ENCODE measurements around the gene GLRA2.
"Not testable (repeated sequence)": the region's sequence is repeated elsewhere in the genome, so short reads cannot be mapped to it uniquely, and the experiment has no call there.

Gene GLRA2

DNA sequence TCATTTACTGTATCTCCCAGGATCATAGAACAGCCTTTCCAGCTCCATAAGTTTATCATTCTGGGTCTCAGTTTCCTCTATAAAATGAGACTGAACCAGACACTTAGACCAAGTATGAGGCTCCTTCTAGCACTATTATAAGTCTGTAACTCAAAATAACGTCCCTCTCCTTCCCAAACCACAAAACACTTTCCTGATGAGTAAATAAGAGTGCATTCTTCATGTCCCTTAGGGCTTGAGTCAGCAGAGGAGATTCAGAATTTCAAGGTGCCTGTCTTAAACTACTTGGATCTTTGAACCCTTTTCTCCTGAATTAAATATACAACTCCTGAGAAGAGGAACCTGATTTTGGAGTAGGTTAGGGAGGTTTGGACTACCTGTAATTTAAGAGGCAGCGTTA lies 62.6 kb downstream of the GLRA2 start:
- peak; percentile 5 for DNase-seq (ENCODE audit: low read depth)

DNA sequence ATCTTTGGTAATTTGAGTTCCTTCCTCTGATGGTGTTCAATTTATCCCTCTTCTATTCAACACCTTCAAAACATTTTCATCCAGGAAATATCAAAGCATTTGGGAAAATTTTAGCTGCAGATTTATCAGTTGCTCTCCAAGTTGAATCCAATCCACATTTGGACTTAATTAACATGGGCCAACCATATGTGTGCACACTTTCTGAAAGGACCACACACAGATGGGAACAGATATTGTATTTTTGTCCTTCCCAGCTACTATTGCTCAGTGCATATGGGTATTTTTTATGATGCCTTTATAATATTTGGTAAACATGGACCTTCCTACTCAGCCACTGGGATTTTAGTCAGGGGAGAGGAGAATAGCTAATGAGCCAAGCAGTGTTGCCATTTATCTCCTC lies 65.2 kb downstream of the GLRA2 start:
- no peak for DNase-seq (ENCODE audit: low read depth)

DNA sequence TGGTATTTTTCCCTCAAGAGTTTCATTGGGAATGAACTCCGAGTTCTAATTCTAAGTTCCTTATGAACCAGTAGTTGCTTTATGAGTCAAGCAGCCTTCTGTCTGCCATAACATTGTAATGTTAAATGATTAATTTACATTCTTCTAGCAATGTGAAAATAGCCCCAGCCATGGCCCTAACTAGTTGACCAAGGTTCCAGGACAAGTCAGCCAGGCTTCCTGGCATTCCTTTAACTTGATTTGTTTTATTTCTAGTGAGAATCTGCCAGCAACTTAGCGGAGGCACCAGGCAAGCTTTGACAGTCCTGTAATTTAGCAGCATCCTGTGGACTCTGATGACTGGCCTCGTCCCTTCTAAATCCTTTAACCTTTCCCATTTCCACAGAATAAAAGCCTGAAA lies 69.0 kb downstream of the GLRA2 start:
- DNase-seq (ENCODE audit: low read depth): no peak

DNA sequence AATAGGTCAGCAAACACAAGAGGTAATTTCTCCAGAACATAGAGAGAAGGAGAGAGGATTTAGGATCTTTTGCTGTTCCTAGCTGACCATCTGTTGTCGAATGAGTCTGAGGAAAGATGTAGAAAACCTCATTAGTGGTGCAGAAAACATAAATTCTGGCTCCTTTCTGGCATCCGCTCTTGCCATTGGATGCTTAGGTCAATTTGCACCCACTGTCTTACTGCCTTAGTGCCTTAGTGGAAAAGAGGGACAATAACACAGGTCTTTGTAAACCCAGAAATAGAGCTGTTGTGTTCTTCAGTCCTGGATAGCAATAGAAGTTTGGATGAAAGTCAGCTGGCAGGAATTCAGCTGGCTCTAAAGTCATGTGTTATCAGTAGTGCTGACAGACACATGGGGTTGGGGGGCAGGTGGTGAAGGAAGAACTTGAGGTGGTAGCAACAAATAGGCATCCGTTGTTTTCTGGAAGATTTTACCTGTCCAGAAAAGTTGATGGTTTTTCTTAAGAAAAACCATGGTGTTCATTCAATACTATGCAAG lies 78.2 kb downstream of the GLRA2 start:
- no peak for DNase-seq (ENCODE audit: low read depth)

DNA sequence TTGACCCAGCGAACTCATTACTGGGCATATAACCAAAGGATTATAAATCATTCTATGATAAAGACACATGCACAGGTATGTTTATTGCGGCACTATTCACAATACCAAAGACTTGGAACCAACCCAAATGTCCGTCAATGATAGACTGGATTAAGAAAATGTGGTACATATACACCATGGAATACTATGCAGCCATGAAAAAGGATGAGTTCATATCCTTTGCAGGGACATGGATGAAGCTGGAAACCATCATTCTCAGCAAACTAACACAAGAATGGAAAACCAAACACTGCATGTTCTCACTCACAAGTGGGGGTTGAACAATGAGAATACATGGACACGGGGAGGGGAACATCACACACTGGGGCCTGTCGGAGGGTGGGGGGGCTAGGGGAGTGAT lies 83.1 kb downstream of the GLRA2 start:
- not testable (repeated sequence) for DNase-seq (ENCODE audit: low read depth)

DNA sequence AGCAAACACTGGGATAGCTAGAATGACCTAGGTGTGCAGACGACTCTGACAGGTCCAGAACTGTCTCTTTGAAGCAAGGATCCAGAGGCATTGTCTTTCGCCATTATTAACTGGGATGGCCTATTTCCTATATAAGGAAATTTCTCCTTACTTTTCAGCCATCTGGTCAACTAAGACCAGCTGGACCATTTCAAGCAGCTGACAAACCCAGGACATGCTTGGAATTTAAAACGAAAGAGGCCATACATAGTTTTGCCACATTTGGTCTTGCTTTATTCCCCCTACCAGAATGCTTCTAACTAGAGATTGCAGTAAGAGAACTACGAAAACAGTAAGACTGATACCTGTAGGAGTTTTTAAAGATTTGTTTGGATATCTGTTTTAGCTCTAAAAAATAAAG lies 87.0 kb downstream of the GLRA2 start:
- no peak for DNase-seq (ENCODE audit: low read depth)

DNA sequence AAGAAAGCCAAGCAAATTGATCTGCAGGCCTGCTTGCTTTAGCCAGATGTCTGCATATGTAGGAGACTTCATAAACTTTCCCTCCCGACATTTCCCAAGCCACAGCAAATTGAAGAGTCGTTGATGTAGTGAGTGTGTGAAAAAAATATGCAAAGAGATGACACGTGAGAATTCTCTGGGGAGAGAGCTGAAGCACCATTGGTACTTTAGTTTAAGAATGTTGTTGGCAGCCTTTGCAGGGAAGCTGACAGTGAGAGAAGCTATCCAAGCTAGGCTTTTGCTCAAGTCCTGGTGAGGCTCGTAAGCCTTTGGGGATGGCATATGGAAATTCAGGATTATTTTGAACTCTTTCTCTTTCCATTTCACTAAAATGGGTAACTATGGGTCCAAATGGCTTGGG lies 87.5 kb downstream of the GLRA2 start:
- no peak for DNase-seq (ENCODE audit: low read depth)

DNA sequence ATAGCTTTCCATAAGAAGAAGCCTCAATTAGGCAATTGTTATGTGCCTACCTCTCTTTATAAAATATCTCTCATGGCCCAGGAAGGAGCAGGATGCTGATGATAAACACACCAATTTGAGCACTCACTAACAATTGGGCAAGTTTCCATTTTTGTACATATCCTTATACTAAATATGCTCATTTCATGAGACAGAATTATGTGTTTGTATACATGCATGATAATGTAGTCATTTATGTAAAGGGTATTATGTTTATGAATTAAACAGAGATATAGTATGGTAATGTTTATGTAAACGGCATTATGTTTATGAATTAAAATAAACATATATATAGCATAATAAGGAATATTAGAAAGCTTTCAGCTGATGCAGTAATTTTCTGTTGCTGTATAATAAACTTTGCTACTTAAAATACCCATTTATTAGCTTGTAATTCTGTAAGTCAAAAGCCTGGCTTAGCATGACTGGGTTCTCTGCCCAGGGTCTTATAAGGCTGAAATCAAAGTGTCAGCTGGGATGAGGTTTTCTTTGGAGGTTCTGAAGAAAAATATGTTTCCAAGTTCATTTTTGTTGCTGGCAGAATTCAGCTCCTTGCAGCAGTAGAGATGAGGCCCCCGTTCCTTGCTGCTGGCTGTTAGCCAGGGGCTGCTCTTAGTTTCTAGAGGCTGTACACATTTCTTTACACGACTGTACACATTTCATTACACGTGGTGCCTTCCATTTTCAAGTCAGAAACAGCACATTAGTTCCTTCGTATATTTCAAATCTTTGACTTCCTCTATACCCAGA lies 89.0 kb downstream of the GLRA2 start:
- DNase-seq (ENCODE audit: low read depth): no peak

DNA sequence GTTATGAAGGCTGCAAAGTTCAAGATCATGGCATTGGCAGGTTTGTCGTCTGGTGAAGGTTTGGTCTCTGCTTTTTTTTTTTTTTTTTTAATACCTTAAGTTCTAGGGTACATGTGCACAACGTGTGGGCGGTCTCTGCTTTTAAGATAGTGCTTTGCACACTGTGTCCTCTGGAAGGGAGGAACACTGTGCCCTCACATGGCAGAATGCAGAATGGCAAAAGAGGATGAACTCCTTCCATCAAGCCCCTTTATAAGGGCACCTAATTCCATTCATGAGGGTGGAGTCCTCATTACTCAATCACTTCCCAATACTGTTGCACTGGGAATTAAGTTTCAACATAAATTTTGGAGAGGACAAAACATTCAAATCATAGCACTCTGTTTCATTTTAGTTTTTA lies 101.4 kb downstream of the GLRA2 start:
- no peak for DNase-seq (ENCODE audit: low read depth)

DNA sequence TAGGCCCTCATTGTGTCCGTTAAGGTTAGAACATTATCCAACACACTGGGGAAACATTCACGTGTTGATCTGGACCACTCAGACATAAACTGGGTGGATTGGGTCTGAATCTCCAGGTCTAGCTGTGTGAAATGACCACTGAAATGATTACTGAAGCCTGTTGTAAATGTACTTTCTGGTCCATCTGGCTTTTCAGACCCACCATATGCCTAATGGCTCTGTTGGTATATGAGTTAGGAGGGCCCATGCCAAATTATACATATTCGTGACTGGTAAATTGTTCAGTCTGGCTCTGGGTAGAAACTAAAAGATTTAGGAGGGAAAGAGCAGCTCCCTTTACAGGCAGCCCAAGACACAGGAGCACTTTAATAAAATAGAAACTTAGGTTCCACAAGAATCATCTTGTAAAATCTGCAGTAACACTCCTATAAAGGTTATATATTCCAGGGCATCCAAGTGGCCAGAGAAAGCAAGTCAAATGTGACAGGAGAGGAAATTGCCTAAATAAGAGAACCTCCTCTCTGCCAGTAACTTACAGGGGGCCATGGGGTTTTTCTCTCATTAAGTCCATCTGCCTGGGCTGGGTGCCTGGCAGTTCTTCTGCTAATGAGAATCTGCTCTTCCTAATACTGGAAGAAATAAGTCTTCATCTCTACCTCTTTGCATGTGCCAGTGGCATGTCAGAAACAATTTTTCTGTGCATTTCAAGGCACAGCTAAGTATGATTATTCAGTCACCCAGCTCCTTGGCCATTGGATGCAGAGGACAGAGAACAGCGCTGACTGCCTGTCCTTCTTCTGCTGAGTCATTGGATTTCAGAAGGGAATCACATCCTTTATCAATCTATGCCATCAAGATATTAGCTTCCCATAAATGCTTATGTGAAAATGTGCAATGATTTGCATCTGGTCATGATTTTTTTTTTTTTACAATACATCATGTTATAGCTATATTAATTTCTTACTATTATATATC lies 112.6 kb downstream of the GLRA2 start:
- no peak for DNase-seq (ENCODE audit: low read depth)

DNA sequence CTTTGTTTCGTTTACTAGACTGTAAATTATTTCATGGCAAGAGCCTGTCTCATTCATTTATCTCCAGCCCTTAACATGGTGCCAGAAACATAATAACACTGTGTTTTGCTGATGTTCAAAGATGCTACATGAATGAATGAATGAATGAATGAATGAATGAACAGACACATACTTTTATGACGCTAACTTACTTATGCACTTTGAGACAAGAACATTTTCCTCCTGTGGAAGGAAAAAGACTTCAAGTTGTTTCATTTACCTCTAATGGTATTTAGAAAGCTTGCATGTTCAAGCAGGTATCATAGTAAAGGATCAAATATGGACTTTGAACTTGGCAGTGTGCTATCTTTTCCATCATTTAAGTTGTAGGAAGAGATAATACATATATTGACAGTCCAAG lies 131.6 kb downstream of the GLRA2 start:
- DNase-seq (ENCODE audit: low read depth): no peak

DNA sequence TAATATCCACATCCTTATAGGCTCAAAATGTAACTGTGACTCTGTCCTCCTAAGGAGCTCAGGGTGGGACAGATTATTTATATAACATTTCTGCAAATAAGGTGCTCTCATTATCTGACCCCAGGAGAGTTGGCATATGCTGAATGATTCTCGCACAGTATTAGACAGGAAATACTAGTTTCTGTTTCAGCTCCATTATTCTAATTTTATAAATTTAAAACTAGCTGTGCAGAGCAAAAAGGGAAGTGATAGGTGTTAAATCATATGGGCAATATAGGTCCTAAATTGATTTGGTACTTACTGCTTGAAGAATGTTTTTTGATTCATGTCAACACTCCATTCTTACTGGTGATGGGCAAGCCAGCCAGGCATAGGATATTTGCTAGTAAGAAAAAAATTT lies 141.5 kb downstream of the GLRA2 start:
- no peak for DNase-seq (ENCODE audit: low read depth)

DNA sequence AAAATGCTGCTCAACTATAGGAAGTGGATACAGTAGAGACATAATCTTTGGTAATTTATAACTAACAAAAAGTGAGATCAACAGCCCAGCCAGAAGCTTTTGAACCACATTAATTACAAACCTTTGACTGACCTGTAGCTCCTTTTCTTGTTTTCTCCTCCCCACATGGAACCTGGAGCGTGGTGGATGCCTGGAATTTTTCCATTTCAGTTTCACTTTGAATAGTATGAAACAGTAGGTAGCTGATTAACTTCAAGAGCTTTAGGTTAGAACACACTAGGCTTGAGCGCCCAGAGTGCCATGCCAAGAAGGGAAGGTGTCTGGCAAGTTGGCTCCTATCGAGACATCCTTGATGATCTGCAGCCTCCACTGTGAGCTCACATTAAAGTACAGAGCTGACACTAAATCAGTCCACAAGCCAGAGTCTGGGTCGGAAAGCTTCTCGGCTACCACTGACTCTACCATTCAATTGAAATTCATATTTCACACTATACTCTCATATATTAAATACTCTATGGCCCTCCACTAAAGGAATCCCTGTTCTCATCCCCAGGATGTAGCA lies 143.4 kb downstream of the GLRA2 start:
- no peak for DNase-seq (ENCODE audit: low read depth)

DNA sequence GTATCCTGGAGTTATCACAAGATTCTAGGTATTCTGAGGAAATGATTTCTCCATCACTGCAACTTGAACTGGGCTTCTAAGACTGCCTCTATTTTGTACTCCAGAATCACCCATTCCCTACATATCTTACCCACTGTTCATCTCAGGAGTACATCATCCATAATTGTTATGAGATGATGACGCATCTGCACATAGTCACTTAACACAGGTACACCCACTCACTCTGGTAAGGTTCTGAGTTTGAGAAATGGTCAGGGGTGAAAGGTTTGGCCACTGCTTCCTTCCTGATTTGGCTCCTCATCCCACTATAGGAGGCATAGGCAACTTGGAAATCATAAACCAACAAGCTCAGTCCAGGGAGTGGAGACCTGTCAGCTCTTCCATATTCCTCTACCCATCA lies 143.9 kb downstream of the GLRA2 start:
- no peak for DNase-seq (ENCODE audit: low read depth)

DNA sequence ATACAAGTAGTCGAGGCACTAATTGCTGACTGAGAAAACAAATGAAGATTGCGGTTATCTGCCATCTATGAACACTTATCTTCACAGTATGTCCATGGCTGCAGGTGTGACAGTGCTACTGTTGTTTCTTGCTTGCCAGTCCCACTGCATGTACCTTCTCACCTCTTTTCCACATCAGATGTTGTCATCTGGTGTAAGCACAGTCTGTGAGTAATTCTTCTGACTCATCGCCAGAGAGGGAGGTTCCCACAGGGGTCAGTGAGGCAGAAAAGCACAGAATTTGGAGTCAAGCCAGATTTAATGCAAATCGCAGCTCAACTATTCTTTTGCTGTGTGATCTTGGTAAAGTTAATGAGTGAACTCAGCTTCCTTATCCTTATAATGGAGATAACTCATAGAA lies 144.4 kb downstream of the GLRA2 start:
- DNase-seq (ENCODE audit: low read depth): peak; percentile 64

DNA sequence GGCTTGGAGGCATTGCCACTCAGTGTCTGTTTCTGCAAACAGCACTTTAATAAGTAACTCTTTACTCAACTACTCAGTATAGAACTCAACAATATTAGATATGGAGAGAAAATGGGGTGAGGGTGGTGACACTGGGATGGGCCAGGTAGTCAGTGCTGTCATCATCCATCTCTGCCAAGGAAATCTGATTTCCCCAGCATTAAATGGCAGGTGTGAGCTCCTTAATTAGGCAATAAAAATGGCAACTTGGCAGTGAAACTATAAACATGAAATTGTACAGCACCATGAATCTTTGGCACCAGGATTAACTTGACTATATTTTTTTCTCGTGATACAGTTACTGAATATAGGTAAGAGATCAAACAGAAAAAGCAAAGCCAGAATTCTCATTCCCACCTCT lies 146.2 kb downstream of the GLRA2 start:
- no peak for DNase-seq (ENCODE audit: low read depth)

DNA sequence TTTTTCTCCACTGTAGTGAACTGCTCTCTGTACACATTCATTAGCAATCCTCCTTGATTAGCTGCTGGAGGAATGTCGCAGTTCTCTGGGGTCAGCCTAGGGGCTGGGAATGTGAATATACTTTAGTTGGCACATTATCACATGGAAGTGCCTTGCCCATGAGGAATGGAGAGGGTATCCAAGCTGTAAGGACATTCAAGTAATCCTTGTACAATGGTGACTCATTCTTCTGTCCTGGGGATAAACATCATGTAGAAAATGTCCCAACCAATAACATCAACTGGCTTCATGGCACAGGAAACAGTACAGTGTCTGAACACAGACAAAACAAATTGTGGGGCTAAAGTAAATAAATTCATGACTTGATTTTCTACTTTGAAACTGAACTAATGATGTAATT lies 147.1 kb downstream of the GLRA2 start:
- DNase-seq (ENCODE audit: low read depth): no peak

DNA sequence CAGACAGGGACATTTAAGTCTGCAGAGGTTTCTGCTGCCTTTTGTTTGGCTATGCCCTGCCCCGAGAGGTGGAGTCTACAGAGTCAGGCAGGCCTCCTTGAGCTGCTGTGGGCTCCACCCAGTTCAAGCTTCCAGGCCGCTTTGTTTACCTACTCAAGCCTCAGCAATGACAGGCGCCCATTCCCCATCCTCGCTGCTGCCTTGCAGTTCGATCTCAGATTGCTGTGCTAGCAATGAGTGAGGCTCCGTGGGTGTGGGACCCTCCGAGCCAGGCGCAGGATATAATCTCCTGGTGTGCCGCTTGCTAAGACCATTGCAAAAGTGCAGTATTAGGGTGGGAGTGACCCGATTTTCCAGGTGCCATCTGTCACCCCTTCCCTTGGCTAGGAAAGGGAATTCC lies 159.0 kb downstream of the GLRA2 start:
- DNase-seq (ENCODE audit: low read depth): not testable (repeated sequence)

DNA sequence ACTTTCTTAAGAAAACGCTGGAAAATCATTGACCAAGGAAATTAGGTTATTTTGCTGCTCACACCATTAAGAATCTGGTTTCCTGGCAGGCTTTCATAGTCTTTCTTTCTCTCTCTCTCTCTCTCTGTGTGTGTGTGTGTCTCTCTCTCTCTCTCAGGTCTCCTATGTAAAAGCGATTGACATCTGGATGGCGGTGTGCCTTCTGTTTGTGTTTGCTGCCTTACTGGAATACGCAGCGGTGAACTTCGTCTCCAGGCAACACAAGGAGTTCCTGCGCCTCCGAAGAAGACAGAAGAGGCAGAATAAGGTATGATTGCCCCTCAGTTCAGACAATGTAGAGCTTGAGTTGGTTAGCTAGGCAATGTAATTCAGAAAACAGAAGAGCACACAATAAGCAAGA lies 161.2 kb downstream of the GLRA2 start:
- DNase-seq (ENCODE audit: low read depth): no peak

DNA sequence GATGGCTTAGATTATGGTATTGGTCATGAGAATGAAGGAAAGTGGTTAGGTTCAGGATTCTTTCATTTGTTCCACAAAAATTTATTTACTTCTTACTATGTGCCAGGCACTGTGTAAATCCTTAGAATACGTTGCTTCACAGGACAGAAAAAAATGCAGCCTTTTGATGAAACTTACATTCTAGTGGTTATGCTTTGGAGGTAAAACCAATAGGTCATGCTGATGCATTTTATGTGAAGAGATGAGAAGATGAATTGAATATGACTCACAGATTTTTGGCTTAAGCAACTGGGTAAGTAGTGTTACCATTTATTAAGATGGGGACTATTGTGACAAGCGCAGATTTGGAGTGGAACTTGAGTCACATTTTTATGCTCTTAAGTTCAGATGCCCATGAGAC lies 165.3 kb downstream of the GLRA2 start:
- no peak for DNase-seq (ENCODE audit: low read depth)

DNA sequence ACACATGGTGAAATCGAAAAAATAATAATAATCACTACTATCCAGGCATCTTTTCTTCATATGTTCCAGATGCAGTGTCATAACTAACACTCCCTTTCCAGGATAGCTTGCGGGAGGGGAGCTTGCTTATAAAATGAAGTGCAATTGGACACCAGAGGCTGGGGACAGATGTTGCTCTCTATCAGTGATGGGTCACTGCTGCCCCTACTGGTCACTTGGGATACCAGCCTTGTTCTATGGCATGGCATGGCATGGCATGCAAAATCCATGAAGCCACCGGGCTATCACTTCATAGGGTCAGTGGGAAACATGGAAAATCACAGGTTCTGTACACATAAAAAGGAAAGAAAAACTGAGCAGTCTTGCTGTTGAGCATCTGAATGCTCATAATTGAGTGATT lies 168.1 kb downstream of the GLRA2 start:
- no peak for DNase-seq (ENCODE audit: low read depth)

DNA sequence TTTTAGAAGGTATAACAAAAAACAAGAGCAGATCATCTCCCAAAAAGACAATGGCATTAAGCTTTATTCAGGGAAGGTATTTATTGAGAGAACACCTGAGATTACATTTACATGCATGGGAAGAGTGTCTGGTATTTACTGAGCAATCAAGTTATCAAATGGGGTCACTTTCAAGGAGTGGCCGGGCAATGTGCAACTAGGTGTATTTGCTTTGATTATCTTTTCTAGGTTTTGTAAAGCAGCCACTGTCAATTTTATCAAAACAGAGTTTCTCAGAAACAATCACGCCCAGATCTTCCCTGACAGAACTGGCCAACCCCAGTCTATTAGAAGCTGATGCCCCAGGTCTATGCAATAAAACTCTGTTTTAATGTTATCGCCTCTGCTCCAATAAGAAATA lies 169.5 kb downstream of the GLRA2 start:
- DNase-seq (ENCODE audit: low read depth): no peak

DNA sequence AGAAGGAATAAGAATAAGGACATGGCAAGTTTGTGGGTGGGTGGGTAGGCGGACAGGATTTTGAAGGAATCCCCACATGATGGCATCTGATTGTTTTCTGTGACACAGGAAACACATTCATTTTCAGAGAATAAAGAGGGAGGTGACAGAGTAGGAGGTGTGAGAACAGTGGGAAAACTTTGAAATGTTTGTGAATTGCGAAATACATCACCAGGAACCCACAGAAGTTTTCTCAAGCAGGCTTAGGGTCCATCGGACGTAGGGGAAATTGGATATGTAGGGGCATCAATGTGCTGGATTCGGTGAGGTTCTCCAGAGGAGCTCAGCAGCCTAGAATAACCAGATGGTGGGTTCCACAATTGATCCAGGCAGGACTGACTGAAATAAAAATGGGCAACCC lies 171.6 kb downstream of the GLRA2 start:
- DNase-seq (ENCODE audit: low read depth): no peak
